ENCODE data around the gene PSAT1.

The PSAT1 gene

DNA sequence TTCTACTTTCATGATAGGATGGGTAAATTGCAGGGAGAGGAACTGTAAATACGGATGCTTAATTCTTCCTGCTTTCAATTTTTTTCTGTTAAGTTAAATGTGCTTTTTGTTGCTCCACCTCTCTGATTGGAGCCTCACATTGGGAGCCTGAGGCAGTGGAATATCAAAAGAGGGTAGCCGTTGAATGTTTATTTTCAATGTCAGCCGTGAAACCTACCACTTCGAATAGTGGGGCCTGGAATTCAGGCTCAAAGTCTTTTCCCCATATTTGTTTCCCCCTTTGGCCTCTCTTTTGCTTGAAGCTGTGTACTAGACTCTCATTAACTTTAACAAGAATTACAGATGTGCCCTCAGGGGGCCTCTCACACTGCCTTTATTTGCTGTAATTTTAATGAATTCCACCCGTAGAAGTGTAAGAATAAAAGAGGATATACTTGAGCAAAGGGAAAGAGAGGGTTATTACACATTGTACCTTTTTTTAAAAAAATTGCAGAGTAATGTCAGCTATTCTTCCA, 29.0 kb downstream of the PSAT1 start:
- Histone ChIP-seq H3K36me3 (ENCODE audit: control insufficient read depth, insufficient read depth, low read length) (no peaks in the 10 kb centered on the region), H3K27me3 (replicated peaks; ENCODE audit: control insufficient read depth, insufficient read depth, low read length, poor library complexity, severe bottlenecking) (no peaks in the 10 kb centered on the region), H3K4me1 (ENCODE audit: control insufficient read depth, insufficient read depth, low read length, poor library complexity, severe bottlenecking) (no peaks in the 10 kb centered on the region), H3K9me3 (ENCODE audit: control insufficient read depth, low read length) (no peaks in the 10 kb centered on the region), H3K4me3 (ENCODE audit: insufficient read depth, low read depth, low read length, poor library complexity, severe bottlenecking) (no peak overlapping the region), H3K27ac (ENCODE audit: insufficient read depth, low read length, poor library complexity, severe bottlenecking) (no peak overlapping the region)
- no peak for DNase-seq

DNA sequence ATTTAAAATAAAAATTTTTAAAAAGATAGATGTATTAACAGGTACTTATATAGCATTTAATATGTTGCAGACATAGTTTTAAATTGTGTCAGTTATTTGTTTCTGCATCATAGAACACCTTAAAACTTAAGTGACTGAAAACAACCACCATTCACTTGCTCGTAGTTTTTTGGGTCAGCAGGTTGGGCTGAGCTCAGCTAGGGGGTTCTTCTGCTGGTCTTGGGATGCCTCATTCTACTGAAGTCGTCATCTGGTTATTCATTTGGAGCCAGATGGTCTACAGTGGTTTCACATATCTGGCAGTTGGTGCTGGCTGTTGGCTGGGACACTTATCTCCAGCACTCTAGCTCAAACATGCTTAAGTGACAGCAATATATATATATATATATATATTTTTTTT, 29.6 kb downstream of the PSAT1 start:
- Histone ChIP-seq H3K27ac (ENCODE audit: insufficient read depth, low read length, poor library complexity, severe bottlenecking) (no peak overlapping the region), H3K4me1 (ENCODE audit: control insufficient read depth, insufficient read depth, low read length, poor library complexity, severe bottlenecking) (no peaks in the 10 kb centered on the region)

DNA sequence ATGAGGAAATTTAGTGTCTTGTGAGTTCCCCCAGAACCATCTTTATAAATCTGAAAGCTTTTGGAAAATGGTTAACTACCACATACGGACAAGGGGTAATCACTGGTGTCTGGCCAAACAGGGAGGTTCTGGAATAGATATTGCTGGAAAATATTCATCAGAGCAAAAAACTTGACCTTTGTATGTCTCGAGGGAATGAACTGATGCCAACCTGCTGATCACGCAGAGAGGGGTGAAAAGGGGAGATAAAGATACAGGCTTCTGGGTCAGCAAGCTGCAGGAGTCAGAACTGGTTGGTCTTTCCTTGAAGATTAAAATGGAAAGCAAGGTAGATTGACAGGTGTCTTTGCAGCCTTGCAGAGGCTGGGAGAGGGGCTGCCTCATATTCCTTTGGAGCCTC, 35.5 kb downstream of the PSAT1 start:
- Histone ChIP-seq H3K4me1 (ENCODE audit: control insufficient read depth, insufficient read depth, low read length, poor library complexity, severe bottlenecking) (no peaks in the 10 kb centered on the region), H3K36me3 (ENCODE audit: control insufficient read depth, insufficient read depth, low read length) (no peaks in the 10 kb centered on the region), H3K27ac (ENCODE audit: insufficient read depth, low read length, poor library complexity, severe bottlenecking) (no peak overlapping the region), H3K4me3 (ENCODE audit: insufficient read depth, low read depth, low read length, poor library complexity, severe bottlenecking) (no peak overlapping the region), H3K9me3 (ENCODE audit: control insufficient read depth, low read length) (no peaks in the 10 kb centered on the region), H3K27me3 (replicated peaks; ENCODE audit: control insufficient read depth, insufficient read depth, low read length, poor library complexity, severe bottlenecking) (no peaks in the 10 kb centered on the region)
- no peak for DNase-seq

More for the DNA sequence above, 29.6 kb downstream of the PSAT1 start:
- no peak for DNase-seq
- no peaks in the 10 kb centered on the region for H3K27me3 ChIP-seq (replicated peaks; ENCODE audit: control insufficient read depth, insufficient read depth, low read length, poor library complexity, severe bottlenecking)
- no peaks in the 10 kb centered on the region for H3K9me3 ChIP-seq (ENCODE audit: control insufficient read depth, low read length)
- no peak overlapping the region for H3K4me3 ChIP-seq (ENCODE audit: insufficient read depth, low read depth, low read length, poor library complexity, severe bottlenecking)
- H3K36me3 ChIP-seq (ENCODE audit: control insufficient read depth, insufficient read depth, low read length): no peaks in the 10 kb centered on the region

DNA sequence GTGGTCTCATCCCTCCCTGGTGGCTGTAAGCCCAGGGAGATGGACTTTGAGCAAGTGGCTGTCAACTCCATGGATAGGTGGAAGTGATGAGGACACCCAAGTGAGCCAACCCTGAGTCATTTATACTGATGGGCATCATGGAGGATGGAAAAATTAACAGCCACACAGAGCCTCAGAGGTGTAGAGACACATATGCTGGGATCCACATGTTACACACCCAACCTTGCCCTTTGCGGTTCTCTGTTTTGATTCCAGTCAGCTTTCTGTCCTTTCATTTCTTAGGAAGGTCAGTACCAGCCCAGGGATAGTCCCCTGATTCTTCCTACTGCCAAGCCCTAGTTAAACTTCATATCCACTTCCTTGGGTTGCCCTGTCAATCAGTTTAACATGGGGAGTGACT, 51.9 kb downstream of the PSAT1 start:
- Histone ChIP-seq H3K4me3 (ENCODE audit: insufficient read depth, low read depth, low read length, poor library complexity, severe bottlenecking) (no peak overlapping the region), H3K27me3 (replicated peaks; ENCODE audit: control insufficient read depth, insufficient read depth, low read length, poor library complexity, severe bottlenecking) (no peaks in the 10 kb centered on the region), H3K36me3 (ENCODE audit: control insufficient read depth, insufficient read depth, low read length) (no peaks in the 10 kb centered on the region), H3K4me1 (ENCODE audit: control insufficient read depth, insufficient read depth, low read length, poor library complexity, severe bottlenecking) (no peaks in the 10 kb centered on the region), H3K27ac (ENCODE audit: insufficient read depth, low read length, poor library complexity, severe bottlenecking) (no peak overlapping the region), H3K9me3 (ENCODE audit: control insufficient read depth, low read length) (no peaks in the 10 kb centered on the region)
- no peak for DNase-seq

DNA sequence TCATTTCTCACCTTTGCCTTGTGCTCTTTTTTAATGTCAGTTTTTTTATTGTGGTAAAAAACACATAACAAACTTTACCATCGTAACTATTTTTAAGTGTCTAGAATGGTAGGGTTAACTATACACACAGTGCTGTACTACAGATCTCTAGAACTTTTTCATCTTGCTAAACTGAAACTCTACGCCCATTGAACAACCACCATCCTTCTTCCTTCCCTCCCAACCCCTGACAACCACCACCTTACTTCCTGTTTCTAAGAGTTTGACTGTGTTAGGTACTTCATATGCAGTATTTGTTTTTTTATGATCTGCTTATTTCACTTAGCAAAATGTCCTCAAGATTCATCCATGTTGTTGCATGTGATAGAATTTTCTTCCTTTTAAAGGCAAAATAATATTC, 54.9 kb downstream of the PSAT1 start:
- H3K4me1 ChIP-seq (ENCODE audit: control insufficient read depth, insufficient read depth, low read length, poor library complexity, severe bottlenecking): no peaks in the 10 kb centered on the region

DNA sequence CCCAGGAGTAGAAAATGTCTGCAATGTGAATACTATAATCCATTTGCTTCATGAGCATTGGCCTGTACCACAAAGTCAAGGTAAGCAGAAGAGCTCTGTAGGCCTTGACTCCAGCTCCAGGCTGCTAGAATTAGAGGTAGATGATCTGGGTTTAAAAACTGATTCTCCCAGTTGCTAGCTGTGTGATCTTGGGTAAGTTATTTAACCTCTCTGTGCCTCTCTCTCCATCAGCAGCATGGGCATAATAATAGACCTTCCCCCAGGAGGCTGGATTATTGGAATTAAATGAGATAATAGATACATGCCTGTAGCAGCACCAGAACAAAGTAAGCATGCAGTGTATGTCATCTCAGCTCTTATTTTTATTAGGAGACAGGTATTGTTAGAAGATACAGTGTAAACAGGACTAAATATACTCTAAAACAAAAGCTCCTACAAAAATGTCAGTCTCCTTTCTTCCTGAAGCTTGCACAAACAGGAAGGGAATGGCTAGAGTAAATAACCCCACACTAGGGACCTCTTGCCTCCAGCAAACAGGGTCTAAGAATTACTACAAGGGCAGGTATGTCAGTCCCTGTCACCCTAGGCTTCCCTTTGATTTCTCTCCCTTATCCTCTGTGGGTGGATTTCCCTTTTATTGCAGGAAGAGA, 57.5 kb downstream of the PSAT1 start:
- H3K4me3 ChIP-seq (ENCODE audit: insufficient read depth, low read depth, low read length, poor library complexity, severe bottlenecking): no peak overlapping the region
- H3K9me3 ChIP-seq (ENCODE audit: control insufficient read depth, low read length): no peaks in the 10 kb centered on the region
- no peaks in the 10 kb centered on the region for H3K4me1 ChIP-seq (ENCODE audit: control insufficient read depth, insufficient read depth, low read length, poor library complexity, severe bottlenecking)
- no peak overlapping the region for H3K27ac ChIP-seq (ENCODE audit: insufficient read depth, low read length, poor library complexity, severe bottlenecking)
- H3K36me3 ChIP-seq (ENCODE audit: control insufficient read depth, insufficient read depth, low read length): no peaks in the 10 kb centered on the region
- no peak for DNase-seq
- H3K27me3 ChIP-seq (replicated peaks; ENCODE audit: control insufficient read depth, insufficient read depth, low read length, poor library complexity, severe bottlenecking): no peaks in the 10 kb centered on the region

More for the DNA sequence above, 54.9 kb downstream of the PSAT1 start:
- no peaks in the 10 kb centered on the region for H3K27me3 ChIP-seq (replicated peaks; ENCODE audit: control insufficient read depth, insufficient read depth, low read length, poor library complexity, severe bottlenecking)
- H3K4me3 ChIP-seq (ENCODE audit: insufficient read depth, low read depth, low read length, poor library complexity, severe bottlenecking): no peak overlapping the region
- H3K36me3 ChIP-seq (ENCODE audit: control insufficient read depth, insufficient read depth, low read length): no peaks in the 10 kb centered on the region
- DNase-seq: no peak
- no peaks in the 10 kb centered on the region for H3K9me3 ChIP-seq (ENCODE audit: control insufficient read depth, low read length)
- H3K27ac ChIP-seq (ENCODE audit: insufficient read depth, low read length, poor library complexity, severe bottlenecking): no peak overlapping the region

DNA sequence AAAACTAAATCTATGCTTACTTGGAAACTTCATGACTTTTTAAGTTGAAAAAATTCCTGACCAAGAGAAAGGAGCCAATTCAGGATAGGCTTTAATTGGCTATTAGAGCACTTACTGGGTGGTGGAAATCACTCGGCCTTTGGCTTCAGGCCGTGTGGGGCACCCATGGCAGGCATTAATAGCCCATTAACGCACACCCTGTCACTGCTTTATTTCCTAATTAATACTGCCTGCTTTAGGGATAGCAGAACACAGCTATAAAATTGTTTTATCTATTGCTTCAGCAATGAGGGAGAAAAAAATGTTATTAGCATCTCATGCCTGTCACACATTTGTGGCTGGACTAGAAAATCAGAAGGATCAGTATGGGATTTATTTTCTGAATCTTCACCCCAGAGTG, 58.1 kb downstream of the PSAT1 start:
- no peak overlapping the region for H3K4me3 ChIP-seq (ENCODE audit: insufficient read depth, low read depth, low read length, poor library complexity, severe bottlenecking)
- H3K9me3 ChIP-seq (ENCODE audit: control insufficient read depth, low read length): no peaks in the 10 kb centered on the region
- DNase-seq: no peak
- H3K27ac ChIP-seq (ENCODE audit: insufficient read depth, low read length, poor library complexity, severe bottlenecking): no peak overlapping the region
- no peaks in the 10 kb centered on the region for H3K27me3 ChIP-seq (replicated peaks; ENCODE audit: control insufficient read depth, insufficient read depth, low read length, poor library complexity, severe bottlenecking)
- no peaks in the 10 kb centered on the region for H3K36me3 ChIP-seq (ENCODE audit: control insufficient read depth, insufficient read depth, low read length)
- no peaks in the 10 kb centered on the region for H3K4me1 ChIP-seq (ENCODE audit: control insufficient read depth, insufficient read depth, low read length, poor library complexity, severe bottlenecking)

DNA sequence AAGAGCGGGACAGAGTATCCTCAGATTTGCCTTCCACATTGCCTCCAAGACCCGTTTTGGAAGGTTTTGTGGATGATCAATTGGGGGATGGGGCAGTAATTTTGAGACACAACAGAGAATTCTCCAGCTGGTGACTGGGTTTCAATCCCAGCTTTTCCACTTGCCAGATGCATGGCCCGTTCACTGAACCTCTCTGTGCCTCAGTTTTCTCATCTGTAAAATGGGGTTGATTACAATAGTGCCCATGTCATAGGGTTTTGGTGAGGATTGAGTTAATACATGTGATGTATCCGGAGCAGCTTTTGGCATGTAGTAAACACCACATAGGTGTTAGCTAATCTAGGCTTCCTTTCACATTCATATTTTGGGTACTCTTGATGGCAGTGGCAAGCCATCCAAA, 59.7 kb downstream of the PSAT1 start:
- Histone ChIP-seq H3K27ac (ENCODE audit: insufficient read depth, low read length, poor library complexity, severe bottlenecking) (no peak overlapping the region), H3K9me3 (ENCODE audit: control insufficient read depth, low read length) (no peaks in the 10 kb centered on the region), H3K36me3 (ENCODE audit: control insufficient read depth, insufficient read depth, low read length) (no peaks in the 10 kb centered on the region), H3K4me1 (ENCODE audit: control insufficient read depth, insufficient read depth, low read length, poor library complexity, severe bottlenecking) (no peaks in the 10 kb centered on the region), H3K4me3 (ENCODE audit: insufficient read depth, low read depth, low read length, poor library complexity, severe bottlenecking) (no peak overlapping the region), H3K27me3 (replicated peaks; ENCODE audit: control insufficient read depth, insufficient read depth, low read length, poor library complexity, severe bottlenecking) (no peaks in the 10 kb centered on the region)
- no peak for DNase-seq

DNA sequence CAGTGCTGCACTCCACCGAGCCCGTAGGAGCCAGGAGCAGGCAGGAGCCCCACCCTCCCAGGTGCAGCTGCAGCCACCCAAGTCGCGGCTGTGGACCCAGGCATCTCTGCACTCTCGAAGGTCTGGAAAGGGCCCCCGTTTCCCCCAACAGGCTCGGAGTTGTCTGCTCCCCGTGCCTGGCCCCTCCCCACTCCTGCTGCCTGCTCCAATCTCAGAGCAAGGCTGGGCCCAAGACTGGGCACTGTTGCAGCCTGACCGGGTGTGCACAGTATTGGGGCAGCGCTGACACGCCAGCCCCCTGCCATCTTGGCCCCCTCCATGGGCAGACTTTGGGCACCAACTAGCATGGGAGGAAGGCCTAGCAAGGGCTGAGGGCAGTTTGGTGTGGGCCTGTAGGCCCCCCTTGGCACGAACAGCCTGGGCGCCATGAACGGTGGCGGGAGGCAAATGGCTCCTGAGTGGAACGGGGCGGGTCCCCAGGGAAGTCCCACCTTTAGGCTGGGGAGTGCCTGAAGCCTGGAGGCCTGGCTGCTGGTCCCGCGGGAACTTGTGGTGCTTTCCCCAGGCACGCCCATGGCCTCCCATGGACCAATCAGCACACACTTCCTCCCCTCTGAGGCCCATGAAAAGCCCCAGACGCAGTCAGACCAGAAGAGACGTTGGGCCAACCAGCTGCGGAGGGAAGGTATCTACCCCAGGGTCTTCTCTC, 60.4 kb downstream of the PSAT1 start:
- Histone ChIP-seq H3K4me1 (ENCODE audit: control insufficient read depth, insufficient read depth, low read length, poor library complexity, severe bottlenecking) (no peaks in the 10 kb centered on the region), H3K4me3 (ENCODE audit: insufficient read depth, low read depth, low read length, poor library complexity, severe bottlenecking) (no peak overlapping the region), H3K27ac (ENCODE audit: insufficient read depth, low read length, poor library complexity, severe bottlenecking) (no peak overlapping the region), H3K27me3 (replicated peaks; ENCODE audit: control insufficient read depth, insufficient read depth, low read length, poor library complexity, severe bottlenecking) (no peaks in the 10 kb centered on the region), H3K9me3 (ENCODE audit: control insufficient read depth, low read length) (no peaks in the 10 kb centered on the region), H3K36me3 (ENCODE audit: control insufficient read depth, insufficient read depth, low read length) (no peaks in the 10 kb centered on the region)
- DNase-seq: no peak

DNA sequence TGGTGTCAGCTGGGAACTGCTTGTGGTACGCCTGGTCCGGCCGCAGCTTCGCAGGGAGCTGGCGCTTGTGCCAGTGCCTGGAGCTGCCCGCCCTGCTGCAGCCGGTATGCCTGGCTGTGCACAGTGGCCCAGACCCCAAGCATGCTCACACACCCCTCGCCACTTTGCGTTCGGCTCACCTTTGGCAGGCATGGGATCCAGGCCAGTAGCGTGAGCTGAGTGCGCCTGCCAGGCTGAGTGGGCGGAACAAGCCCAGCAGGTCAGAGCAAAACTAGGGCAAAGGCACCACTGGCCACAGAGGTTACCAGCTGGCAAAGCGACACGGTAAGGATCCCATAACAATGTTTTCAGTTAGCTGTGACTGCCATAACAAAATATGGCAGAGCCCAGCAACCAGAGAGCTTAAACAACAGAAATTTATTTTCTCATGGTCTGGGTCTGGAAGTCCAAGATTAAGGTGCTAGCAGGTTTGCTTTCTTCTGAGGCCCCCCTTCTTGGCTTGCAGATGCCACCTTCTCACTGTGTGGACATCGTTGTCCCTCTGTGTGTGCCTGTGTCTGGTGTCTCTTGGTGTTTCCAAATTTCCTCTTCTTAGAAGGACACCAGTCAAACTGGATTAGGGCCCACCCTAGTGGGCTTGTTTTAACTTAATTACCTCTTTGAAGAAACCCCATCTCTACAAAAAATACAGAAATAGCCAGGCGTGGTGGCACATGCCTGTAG, 61.6 kb downstream of the PSAT1 start:
- Histone ChIP-seq H3K4me1 (ENCODE audit: control insufficient read depth, insufficient read depth, low read length, poor library complexity, severe bottlenecking) (no peaks in the 10 kb centered on the region), H3K27me3 (replicated peaks; ENCODE audit: control insufficient read depth, insufficient read depth, low read length, poor library complexity, severe bottlenecking) (no peaks in the 10 kb centered on the region), H3K36me3 (ENCODE audit: control insufficient read depth, insufficient read depth, low read length) (no peaks in the 10 kb centered on the region), H3K27ac (ENCODE audit: insufficient read depth, low read length, poor library complexity, severe bottlenecking) (no peak overlapping the region), H3K4me3 (ENCODE audit: insufficient read depth, low read depth, low read length, poor library complexity, severe bottlenecking) (no peak overlapping the region), H3K9me3 (ENCODE audit: control insufficient read depth, low read length) (no peaks in the 10 kb centered on the region)
- no peak for DNase-seq

Measured in effector memory CD4-positive, alpha-beta T cell (primary cell).